Astrocyte (in vitro differentiated cells and primary cell): ENCODE measurements around the gene SARDH. TPM values are rescaled to one million over a fixed set of nuclear protein-coding genes. Genes with fewer than 3 reads are reported as not detected.

Experiments
- DNase-seq: peaks from one replicate; pipeline ENCODE4 v3.0.0-alpha.2; 2010; ENCODE audit warnings: low read depth
- FAIRE-seq: peaks from 2 replicates; lab custom pipeline; 2011; peaks lifted over from hg19 to GRCh38; lab: Jason Lieb, UNC
- H2AFZ ChIP-seq: 2 replicates; pipeline ENCODE4 v1.6.0; 2012; ENCODE audit warnings: low read depth, low read length, inconsistent platforms
- H3K27ac ChIP-seq: 2 replicates; pipeline ENCODE4 v1.5.1; 2011; ENCODE audit warnings: low read depth, low read length, inconsistent platforms
- H3K27me3 ChIP-seq: 2 replicates; pipeline ENCODE4 v1.6.0; 2011; ENCODE audit warnings: low read length, inconsistent platforms; ENCODE audit not compliant: insufficient read depth
- H3K36me3 ChIP-seq: 2 replicates; pipeline ENCODE4 v1.5.1; 2011; ENCODE audit warnings: low read length, inconsistent platforms; ENCODE audit not compliant: insufficient read depth
- H3K4me1 ChIP-seq: 2 replicates; pipeline ENCODE4 v1.5.1; 2011; ENCODE audit warnings: low read length, inconsistent platforms; ENCODE audit not compliant: insufficient read depth
- H3K4me2 ChIP-seq: 2 replicates; pipeline ENCODE4 v1.6.0; 2012; ENCODE audit warnings: low read length, inconsistent platforms
- H3K4me3 ChIP-seq: 2 replicates; pipeline ENCODE4 v1.5.1; 2011; ENCODE audit warnings: low read depth, mild to moderate bottlenecking, low read length, inconsistent platforms; ENCODE audit not compliant: insufficient read depth
- H3K79me2 ChIP-seq: 2 replicates; pipeline ENCODE4 v1.6.0; 2012; ENCODE audit warnings: mild to moderate bottlenecking, low read length, inconsistent platforms; ENCODE audit not compliant: insufficient read depth
- H3K9ac ChIP-seq: 2 replicates; pipeline ENCODE4 v1.6.0; 2012; ENCODE audit warnings: mild to moderate bottlenecking, low read length, inconsistent platforms
- H3K9me3 ChIP-seq: 2 replicates; pipeline ENCODE4 v1.5.1; 2012; ENCODE audit warnings: low read depth, mild to moderate bottlenecking, low read length, inconsistent platforms; ENCODE audit not compliant: insufficient read depth
- H4K20me1 ChIP-seq: 2 replicates; pipeline ENCODE4 v1.6.0; 2012; ENCODE audit warnings: low read length, inconsistent platforms; ENCODE audit not compliant: insufficient read depth
- H3K27ac Mint-ChIP-seq: one replicate; pipeline ENCODE4 v1.8.0; 2021; ENCODE audit warnings: mild to moderate bottlenecking, mixed read lengths; ENCODE audit not compliant: unreplicated experiment
- H3K27me3 Mint-ChIP-seq: one replicate; pipeline ENCODE4 v1.8.0; 2021; ENCODE audit warnings: low read depth, mixed read lengths; ENCODE audit not compliant: unreplicated experiment
- H3K36me3 Mint-ChIP-seq: one replicate; pipeline ENCODE4 v1.8.0; 2021; ENCODE audit warnings: low read depth, mixed read lengths; ENCODE audit not compliant: unreplicated experiment
- H3K4me1 Mint-ChIP-seq: one replicate; pipeline ENCODE4 v1.8.0; 2021; ENCODE audit warnings: low read depth, mixed read lengths; ENCODE audit not compliant: unreplicated experiment
- H3K4me3 Mint-ChIP-seq: one replicate; pipeline ENCODE4 v1.8.0; 2021; ENCODE audit warnings: mild to moderate bottlenecking, moderate library complexity, mixed read lengths; ENCODE audit not compliant: unreplicated experiment
- H3K9me3 Mint-ChIP-seq: one replicate; pipeline ENCODE4 v1.8.0; 2021; ENCODE audit warnings: mild to moderate bottlenecking, mixed read lengths; ENCODE audit not compliant: unreplicated experiment
- EZH2 ChIP-seq: IDR thresholded peaks from 2 replicates; pipeline ENCODE4 v1.6.1; 2012; ENCODE audit warnings: mild to moderate bottlenecking, low read length, inconsistent platforms; ENCODE audit not compliant: insufficient read depth
- total RNA-seq: library from RNA; stranded (reverse); gene quantifications from 2 replicates; pipeline ENCODE4 v1.2.1, GENCODE V29; 2021
- TF ChIP-seq, protein P1 (sequence below): IDR thresholded peaks from 2 replicates; pipeline ENCODE4 v1.5.1; 2011; ENCODE audit warnings: low read depth, mild to moderate bottlenecking, inconsistent platforms, low read length, moderate library complexity; ENCODE audit not compliant: insufficient read depth

SARDH gene
- total RNA-seq, 1 donor from 2014 or later: 2.8 TPM

DNA sequence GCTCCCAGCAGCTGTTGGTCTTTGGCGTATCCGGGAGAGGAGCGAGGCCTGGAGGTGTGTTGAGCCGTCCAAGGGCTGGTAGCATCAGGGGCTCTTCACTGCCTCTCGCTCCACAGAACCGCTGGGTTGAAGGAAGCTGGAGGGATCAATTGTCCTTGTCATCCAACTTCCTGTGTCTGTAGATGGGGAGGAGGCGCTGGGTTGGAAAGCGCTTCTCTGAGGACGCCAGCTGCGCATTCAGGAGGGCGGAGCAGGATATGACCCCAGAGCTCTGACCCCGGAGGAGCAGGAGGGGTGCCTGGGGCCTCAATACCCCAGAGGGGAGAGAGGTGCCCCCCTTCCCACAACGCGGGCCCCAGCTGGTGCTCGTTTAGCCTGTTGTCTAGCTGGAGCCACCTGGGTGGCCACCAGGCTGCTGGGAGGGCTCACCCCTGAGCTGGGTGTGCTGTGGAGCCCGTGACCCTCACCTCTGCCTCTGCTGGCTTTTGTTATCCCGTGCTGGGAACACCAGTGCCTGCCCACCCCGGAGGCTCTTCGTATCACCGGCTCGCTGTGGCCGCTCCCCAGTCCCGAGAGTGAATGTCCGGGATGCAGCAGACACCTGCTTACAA, 104.0 kb downstream of the SARDH start:
- no peak for FAIRE-seq
- Histone ChIP-seq H3K4me1 (no peaks in the 10 kb centered on the region), H3K27me3 (peaks cover 30% of the 10 kb centered on the region), H3K9me3 (no peaks in the 10 kb centered on the region), H3K4me3 (no peak overlapping the region), H3K36me3 (no peaks in the 10 kb centered on the region), H3K79me2 (no peaks in the 10 kb centered on the region), H2AFZ (no peak overlapping the region), H3K9ac (no peak overlapping the region), H4K20me1 (no peaks in the 10 kb centered on the region), H3K4me2 (no peak overlapping the region), H3K27ac (no peak overlapping the region)
- H3K36me3 Mint-ChIP-seq: no peaks in the 10 kb centered on the region
- H3K4me1 Mint-ChIP-seq: peaks cover 1% of the 10 kb centered on the region
- no peaks in the 10 kb centered on the region for H3K9me3 Mint-ChIP-seq
- TF ChIP-seq EZH2: no peak
- TF ChIP-seq, protein P1, sequence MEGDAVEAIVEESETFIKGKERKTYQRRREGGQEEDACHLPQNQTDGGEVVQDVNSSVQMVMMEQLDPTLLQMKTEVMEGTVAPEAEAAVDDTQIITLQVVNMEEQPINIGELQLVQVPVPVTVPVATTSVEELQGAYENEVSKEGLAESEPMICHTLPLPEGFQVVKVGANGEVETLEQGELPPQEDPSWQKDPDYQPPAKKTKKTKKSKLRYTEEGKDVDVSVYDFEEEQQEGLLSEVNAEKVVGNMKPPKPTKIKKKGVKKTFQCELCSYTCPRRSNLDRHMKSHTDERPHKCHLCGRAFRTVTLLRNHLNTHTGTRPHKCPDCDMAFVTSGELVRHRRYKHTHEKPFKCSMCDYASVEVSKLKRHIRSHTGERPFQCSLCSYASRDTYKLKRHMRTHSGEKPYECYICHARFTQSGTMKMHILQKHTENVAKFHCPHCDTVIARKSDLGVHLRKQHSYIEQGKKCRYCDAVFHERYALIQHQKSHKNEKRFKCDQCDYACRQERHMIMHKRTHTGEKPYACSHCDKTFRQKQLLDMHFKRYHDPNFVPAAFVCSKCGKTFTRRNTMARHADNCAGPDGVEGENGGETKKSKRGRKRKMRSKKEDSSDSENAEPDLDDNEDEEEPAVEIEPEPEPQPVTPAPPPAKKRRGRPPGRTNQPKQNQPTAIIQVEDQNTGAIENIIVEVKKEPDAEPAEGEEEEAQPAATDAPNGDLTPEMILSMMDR: no peak
- H3K27ac Mint-ChIP-seq: no peak overlapping the region
- no peak for DNase-seq
- H3K4me3 Mint-ChIP-seq: no peak overlapping the region
- H3K27me3 Mint-ChIP-seq: peaks cover 63% of the 10 kb centered on the region

DNA sequence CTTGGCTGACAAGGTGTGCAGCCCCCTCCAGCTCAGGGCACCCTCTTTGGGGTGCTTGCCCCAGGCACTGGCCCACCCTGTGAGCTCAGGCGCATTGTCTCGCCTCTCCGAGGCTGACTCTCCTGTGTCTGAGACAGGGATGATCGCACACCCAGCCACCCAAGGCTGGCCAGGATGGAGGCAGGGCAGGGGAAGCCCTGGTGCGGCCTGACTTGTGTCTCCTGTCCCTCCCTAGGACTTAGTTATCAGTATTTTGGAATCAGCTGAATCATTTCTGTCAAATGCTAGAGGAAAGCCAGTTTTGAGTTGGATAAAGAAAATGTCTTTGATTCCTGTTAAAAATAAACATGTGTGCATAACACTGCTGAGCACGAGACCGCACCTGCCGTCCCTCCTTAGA, 104.5 kb downstream of the SARDH start:
- Mint-ChIP-seq H3K27me3 (peaks cover 64% of the 10 kb centered on the region), H3K4me3 (no peak overlapping the region), H3K27ac (no peak overlapping the region), H3K4me1 (peaks cover 1% of the 10 kb centered on the region), H3K9me3 (no peaks in the 10 kb centered on the region), H3K36me3 (no peaks in the 10 kb centered on the region)
- H2AFZ ChIP-seq: no peak overlapping the region
- TF ChIP-seq, protein P1: no peak
- TF ChIP-seq EZH2: no peak
- H3K9me3 ChIP-seq: no peaks in the 10 kb centered on the region
- no peaks in the 10 kb centered on the region for H3K4me1 ChIP-seq
- DNase-seq (no peak), FAIRE-seq (no peak)
- no peak overlapping the region for H3K27ac ChIP-seq
- peaks cover 30% of the 10 kb centered on the region for H3K27me3 ChIP-seq
- no peak overlapping the region for H3K4me2 ChIP-seq
- no peak overlapping the region for H3K4me3 ChIP-seq
- no peaks in the 10 kb centered on the region for H4K20me1 ChIP-seq
- no peaks in the 10 kb centered on the region for H3K36me3 ChIP-seq
- H3K9ac ChIP-seq: no peak overlapping the region
- no peaks in the 10 kb centered on the region for H3K79me2 ChIP-seq
